OCI-LY7 (cell line): ENCODE measurements around the gene CFAP65. TPM values are rescaled to one million over a fixed set of nuclear protein-coding genes. Genes with fewer than 3 reads are reported as not detected.
A peak's percentile ranks its signal among the peaks of the same experiment; 100 is the strongest.

Experiments
- BruUV-seq: library from RNA; stranded (reverse); fragments of 400-500 nt; replicated peaks from 2 replicates; lab custom pipeline; 2021; lab: Mats Ljungman, UMichigan
- CTCF ChIA-PET: fragments of 300-600 bp; sonication (Branson Sonifier 250); formaldehyde crosslinking; loops from one replicate; lab custom pipeline; 2022; ENCODE audit warnings: antibody characterized with exemption; ENCODE audit not compliant: unreplicated experiment; lab: Charles Lee
- POLR2A ChIA-PET: fragments of 300-600 bp; sonication (Branson Sonifier 250); formaldehyde crosslinking; loops from one replicate; lab custom pipeline; 2022; ENCODE audit warnings: antibody characterized with exemption; lab: Charles Lee
- DNase-seq: peaks from one replicate; pipeline ENCODE4 v3.0.0-alpha.2; 2015; ENCODE audit warnings: low spot score
- H2AFZ ChIP-seq: fragments of 200-600 bp; sonication (generic), shearing (Covaris generic); 2 replicates; pipeline ENCODE4 v1.6.1; 2014; ENCODE audit warnings: mild to moderate bottlenecking, antibody characterized with exemption, low read length, moderate library complexity
- H3K27ac ChIP-seq: fragments of 200-600 bp; sonication (generic); 2 replicates; pipeline ENCODE4 v1.5.1; 2014; ENCODE audit warnings: mixed run types, low read depth, mild to moderate bottlenecking, moderate library complexity, low read length, inconsistent platforms; ENCODE audit not compliant: poor library complexity, severe bottlenecking
- H3K36me3 ChIP-seq: fragments of 200-600 bp; sonication (generic); 2 replicates; pipeline ENCODE4 v1.6.1; 2014; ENCODE audit warnings: mild to moderate bottlenecking, antibody characterized with exemption, low read length, moderate library complexity, mixed read lengths; ENCODE audit not compliant: insufficient read depth
- H3K4me1 ChIP-seq: fragments of 200-600 bp; sonication (generic); 2 replicates; pipeline ENCODE4 v1.5.1; 2014; ENCODE audit warnings: mild to moderate bottlenecking, low read length; ENCODE audit not compliant: insufficient read depth, poor library complexity, severe bottlenecking
- H3K4me2 ChIP-seq: fragments of 200-600 bp; sonication (generic); 2 replicates; pipeline ENCODE4 v1.6.1; 2014; ENCODE audit warnings: mild to moderate bottlenecking, low read length
- H3K4me3 ChIP-seq: fragments of 200-600 bp; sonication (generic); 2 replicates; pipeline ENCODE4 v1.5.1; 2014; ENCODE audit warnings: mild to moderate bottlenecking, low read depth, low read length; ENCODE audit not compliant: poor library complexity, severe bottlenecking
- H3K79me2 ChIP-seq: fragments of 200-600 bp; sonication (generic); 2 replicates; pipeline ENCODE4 v1.6.1; 2016; ENCODE audit warnings: low read depth, mild to moderate bottlenecking, low read length, moderate library complexity, mixed read lengths; ENCODE audit not compliant: insufficient read depth
- H3K9me2 ChIP-seq: fragments of 200-600 bp; sonication (generic); 2 replicates; pipeline ENCODE4 v1.6.1; 2016; ENCODE audit warnings: mild to moderate bottlenecking, low read length, mixed read lengths; ENCODE audit not compliant: insufficient read depth
- H3K9me3 ChIP-seq: fragments of 200-600 bp; sonication (generic); 2 replicates; pipeline ENCODE4 v1.6.1; 2014; ENCODE audit warnings: mild to moderate bottlenecking, mixed run types, low read length, mixed read lengths
- H4K20me1 ChIP-seq: fragments of 200-600 bp; sonication (generic); 2 replicates; pipeline ENCODE4 v1.6.1; 2014; ENCODE audit warnings: mild to moderate bottlenecking, antibody characterized with exemption, low read length, moderate library complexity, mixed read lengths; ENCODE audit not compliant: insufficient read depth
- EZH2phosphoT487 ChIP-seq: fragments of 200-600 bp; sonication (generic); IDR thresholded peaks from 2 replicates; pipeline ENCODE4 v1.6.1; 2018; ENCODE audit warnings: low read depth, borderline replicate concordance, mild to moderate bottlenecking, mixed run types, antibody characterized with exemption, low read length, moderate library complexity, mixed read lengths
- intact Hi-C: fragments of 100-400 bp; cut with micrococcal nuclease; formaldehyde crosslinking; loops from one replicate; pipeline ENCODE4 v1.10.0; 2022; ENCODE audit not compliant: unreplicated experiment
- total RNA-seq, 2 experiments: library from RNA; depleted of rRNA in 1 of 2; stranded (reverse); fragments of >200 nt in 1 of 2; shearing (Covaris generic) in 1 of 2; gene quantifications; 2 replicates each; pipeline ENCODE4 v1.2.3, GENCODE V29; 2014 to 2022
- TF ChIP-seq, protein P1 (sequence below): fragments of 200-600 bp; sonication (generic); conservative IDR thresholded peaks from 2 replicates; pipeline ENCODE4 v1.5.1; 2014; ENCODE audit warnings: mild to moderate bottlenecking, antibody characterized with exemption, low read length, moderate library complexity, mixed read lengths

Gene CFAP65
- total RNA-seq, 2 experiments from 2014 or later = not detected

DNA sequence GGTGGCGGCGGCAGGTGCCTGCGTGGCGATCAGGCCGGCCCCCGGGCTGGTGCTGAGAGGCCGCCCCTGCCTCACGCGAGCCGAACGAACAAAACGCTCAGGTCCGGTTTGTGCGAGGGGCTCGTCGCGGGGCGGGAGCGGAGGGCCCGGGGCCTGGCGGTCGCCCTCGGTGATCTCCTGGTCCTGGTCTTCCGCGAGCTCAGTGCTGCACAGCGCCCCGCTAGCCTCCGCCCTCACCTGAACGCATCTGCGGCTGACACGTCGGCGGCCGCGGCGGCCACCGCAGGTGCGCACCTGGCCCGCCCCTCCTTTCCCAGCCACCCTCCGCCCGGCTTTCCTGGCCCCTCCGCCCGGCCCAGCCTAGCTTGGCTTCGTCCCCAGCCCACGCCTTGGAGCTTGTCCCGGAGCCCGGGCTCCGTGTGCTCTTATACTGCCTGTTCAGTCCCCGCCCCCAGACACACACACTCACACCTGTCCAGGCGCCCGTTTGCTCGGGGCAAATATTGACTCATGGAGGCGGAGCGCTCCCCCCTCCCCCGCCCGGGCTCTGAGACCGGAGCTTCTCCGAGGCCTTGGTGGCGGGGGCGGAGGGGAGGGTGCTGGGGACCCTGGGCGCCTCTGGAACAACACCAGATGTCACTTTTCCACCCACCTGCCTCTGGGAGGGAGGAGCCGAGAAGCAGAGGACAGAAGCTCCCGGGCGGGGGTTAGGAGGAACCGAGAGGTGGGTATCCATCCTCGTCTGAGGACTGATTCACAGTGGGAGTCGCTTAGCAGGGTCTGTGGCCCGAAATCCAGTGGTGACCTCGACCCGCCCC lies 39.5 kb downstream of the CFAP65 start:
- Histone ChIP-seq H3K9me2 (no peaks in the 10 kb centered on the region), H3K36me3 (no peaks in the 10 kb centered on the region), H3K79me2 (no peaks in the 10 kb centered on the region), H3K4me3 (no peak overlapping the region), H2AFZ (no peak overlapping the region), H3K4me2 (peak overlapping the region; percentile 12; the same call in 1 of the 2 replicates), H3K4me1 (no peaks in the 10 kb centered on the region), H3K27ac (no peak overlapping the region), H4K20me1 (no peaks in the 10 kb centered on the region), H3K9me3 (no peaks in the 10 kb centered on the region)
- ChIA-PET POLR2A (no interaction called here), CTCF (no interaction called here)
- DNase-seq = no peak
- TF ChIP-seq, protein P1, sequence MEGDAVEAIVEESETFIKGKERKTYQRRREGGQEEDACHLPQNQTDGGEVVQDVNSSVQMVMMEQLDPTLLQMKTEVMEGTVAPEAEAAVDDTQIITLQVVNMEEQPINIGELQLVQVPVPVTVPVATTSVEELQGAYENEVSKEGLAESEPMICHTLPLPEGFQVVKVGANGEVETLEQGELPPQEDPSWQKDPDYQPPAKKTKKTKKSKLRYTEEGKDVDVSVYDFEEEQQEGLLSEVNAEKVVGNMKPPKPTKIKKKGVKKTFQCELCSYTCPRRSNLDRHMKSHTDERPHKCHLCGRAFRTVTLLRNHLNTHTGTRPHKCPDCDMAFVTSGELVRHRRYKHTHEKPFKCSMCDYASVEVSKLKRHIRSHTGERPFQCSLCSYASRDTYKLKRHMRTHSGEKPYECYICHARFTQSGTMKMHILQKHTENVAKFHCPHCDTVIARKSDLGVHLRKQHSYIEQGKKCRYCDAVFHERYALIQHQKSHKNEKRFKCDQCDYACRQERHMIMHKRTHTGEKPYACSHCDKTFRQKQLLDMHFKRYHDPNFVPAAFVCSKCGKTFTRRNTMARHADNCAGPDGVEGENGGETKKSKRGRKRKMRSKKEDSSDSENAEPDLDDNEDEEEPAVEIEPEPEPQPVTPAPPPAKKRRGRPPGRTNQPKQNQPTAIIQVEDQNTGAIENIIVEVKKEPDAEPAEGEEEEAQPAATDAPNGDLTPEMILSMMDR = no peak
- TF ChIP-seq EZH2phosphoT487 = no peak
- no TSS peak for BruUV-seq
- intact Hi-C loops = no loop called here

DNA sequence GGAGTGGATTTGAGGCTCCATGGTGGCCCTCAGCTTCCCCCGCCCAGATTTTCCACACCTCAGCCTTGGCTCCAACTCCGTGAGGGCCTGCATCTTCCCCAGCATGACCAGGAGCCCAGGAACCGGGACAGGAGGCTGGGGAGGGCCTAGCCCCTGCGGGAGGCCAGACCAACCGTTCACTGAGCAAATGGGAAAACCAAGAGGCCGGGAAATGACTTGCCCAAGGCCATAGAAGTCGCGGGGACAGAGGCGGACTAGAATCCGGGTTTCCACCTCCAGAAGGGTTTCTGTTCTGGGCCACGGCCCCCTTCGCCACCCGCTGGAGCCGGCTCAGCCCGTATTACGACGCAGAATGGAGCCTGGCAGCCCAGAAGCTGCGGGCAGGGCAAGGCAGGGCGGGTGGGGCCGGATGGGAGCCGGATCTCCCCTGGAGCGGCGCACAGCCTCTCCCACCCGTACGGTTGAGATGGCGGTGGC lies 40.2 kb downstream of the CFAP65 start:
- Histone ChIP-seq H3K4me2 (no peak overlapping the region), H3K9me2 (no peaks in the 10 kb centered on the region), H3K36me3 (no peaks in the 10 kb centered on the region), H4K20me1 (no peaks in the 10 kb centered on the region), H3K27ac (no peak overlapping the region), H2AFZ (no peak overlapping the region), H3K4me3 (no peak overlapping the region), H3K4me1 (no peaks in the 10 kb centered on the region), H3K9me3 (no peaks in the 10 kb centered on the region), H3K79me2 (no peaks in the 10 kb centered on the region)
- intact Hi-C loops = no loop called here
- TF ChIP-seq EZH2phosphoT487 = no peak
- TF ChIP-seq, protein P1 = no peak
- no peak for DNase-seq
- POLR2A ChIA-PET = no interaction called here
- CTCF ChIA-PET = no interaction called here
- no TSS peak for BruUV-seq

DNA sequence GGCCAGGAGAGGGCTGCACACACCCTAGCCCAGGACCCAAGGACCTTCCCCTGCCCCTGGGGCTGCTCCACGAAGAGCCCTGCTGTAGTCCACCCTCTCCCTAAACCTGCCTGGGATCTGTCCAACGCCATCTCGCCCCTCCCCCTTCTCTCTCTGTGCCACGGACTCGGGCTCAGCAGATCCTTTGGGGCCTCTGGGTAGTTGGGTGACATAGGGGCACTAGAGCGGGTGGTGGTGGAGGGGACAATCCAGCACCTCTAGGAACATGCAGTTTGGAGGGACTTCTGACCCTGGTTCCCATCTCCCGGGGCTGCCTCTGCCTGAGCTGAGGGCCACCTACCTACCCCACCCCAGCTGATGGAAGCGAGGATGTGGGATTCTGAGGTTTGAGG lies 40.8 kb downstream of the CFAP65 start:
- Histone ChIP-seq H3K36me3 (no peaks in the 10 kb centered on the region), H2AFZ (no peak overlapping the region), H3K4me1 (no peaks in the 10 kb centered on the region), H3K9me2 (no peaks in the 10 kb centered on the region), H3K4me3 (no peak overlapping the region), H3K4me2 (no peak overlapping the region), H3K27ac (no peak overlapping the region), H3K9me3 (no peaks in the 10 kb centered on the region), H4K20me1 (no peaks in the 10 kb centered on the region), H3K79me2 (no peaks in the 10 kb centered on the region)
- TF ChIP-seq, protein P1 = no peak
- no peak for TF ChIP-seq EZH2phosphoT487
- DNase-seq = no peak
- BruUV-seq = no TSS peak
- intact Hi-C loops = no loop called here
- ChIA-PET CTCF (no interaction called here), POLR2A (no interaction called here)
